ENCODE results near the gene LONRF3.

LONRF3 gene

GRCh38 chrX:118974088-118974907 is at the start of gene LONRF3:
Gene LONRF3, plus strand, starts transcription at chrX:118974618. Its CDS starts 163 bp downstream, at chrX:118974781.
- no peak for DNase-seq (ENCODE audit: low read depth)

- no peak for DNase-seq (ENCODE audit: low read depth)
Observed at GRCh38 chrX:118928151-118928550, 46.3 kb upstream of the LONRF3 start.

- DNase-seq (ENCODE audit: low read depth): no peak
Observed at GRCh38 chrX:118935352-118935751, 39.1 kb upstream of the LONRF3 start.

GRCh38 chrX:118941147-118941546 is 33.3 kb upstream of the LONRF3 start:
- DNase-seq (ENCODE audit: low read depth): no peak

DNA sequence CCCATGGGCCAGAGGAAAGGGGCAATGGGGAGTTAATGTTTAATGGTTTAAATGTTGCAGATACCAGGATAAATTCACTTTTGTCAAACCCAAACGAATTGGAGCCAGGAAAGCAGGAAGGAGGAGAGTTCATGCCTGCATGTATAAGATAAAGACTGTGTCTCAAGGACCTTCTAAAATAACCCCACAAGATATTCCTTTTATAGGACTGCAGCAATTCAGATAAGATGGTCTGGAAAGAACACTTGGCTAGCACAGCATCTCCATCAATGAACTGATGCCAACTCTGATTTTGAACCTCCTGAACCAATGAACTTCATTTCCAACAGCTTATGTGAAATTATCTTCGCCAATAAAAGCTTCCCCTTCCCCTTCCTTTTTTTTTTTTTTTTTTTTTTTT is 31.3 kb upstream of the LONRF3 start:
- no peak for DNase-seq (ENCODE audit: low read depth)

GRCh38 chrX:118945921-118946320 is 28.5 kb upstream of the LONRF3 start:
- no peak for DNase-seq (ENCODE audit: low read depth)

- no peak for DNase-seq (ENCODE audit: low read depth)
Observed at GRCh38 chrX:118948270-118948669, 26.1 kb upstream of the LONRF3 start.

GRCh38 chrX:118961866-118962560 is 12.4 kb upstream of the LONRF3 start:
- no peak for DNase-seq (ENCODE audit: low read depth)

- DNase-seq (ENCODE audit: low read depth): no peak
Observed at GRCh38 chrX:118963159-118963558, 11.3 kb upstream of the LONRF3 start.

DNA sequence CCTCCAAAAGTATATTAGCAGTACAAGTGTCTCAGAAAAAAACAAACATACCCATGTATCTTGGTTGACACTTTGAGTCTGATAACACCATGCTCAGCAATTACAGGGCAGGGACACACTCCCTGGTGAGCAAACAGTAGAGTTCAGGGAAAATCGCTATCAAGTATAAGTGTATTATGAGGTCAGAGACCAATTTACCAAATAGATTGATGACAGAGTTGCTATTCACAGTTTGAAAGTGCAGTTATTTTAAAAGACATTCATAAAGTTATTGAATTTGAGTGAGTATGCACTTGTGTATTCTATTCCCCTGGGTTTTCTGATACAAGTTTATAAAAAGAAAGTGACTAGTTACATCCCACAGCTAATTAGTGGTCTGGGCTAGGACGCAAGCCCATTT is 10.2 kb upstream of the LONRF3 start:
- DNase-seq (ENCODE audit: low read depth): no peak

GRCh38 chrX:118965395-118965794 is 9.0 kb upstream of the LONRF3 start:
- DNase-seq (ENCODE audit: low read depth): no peak

DNA sequence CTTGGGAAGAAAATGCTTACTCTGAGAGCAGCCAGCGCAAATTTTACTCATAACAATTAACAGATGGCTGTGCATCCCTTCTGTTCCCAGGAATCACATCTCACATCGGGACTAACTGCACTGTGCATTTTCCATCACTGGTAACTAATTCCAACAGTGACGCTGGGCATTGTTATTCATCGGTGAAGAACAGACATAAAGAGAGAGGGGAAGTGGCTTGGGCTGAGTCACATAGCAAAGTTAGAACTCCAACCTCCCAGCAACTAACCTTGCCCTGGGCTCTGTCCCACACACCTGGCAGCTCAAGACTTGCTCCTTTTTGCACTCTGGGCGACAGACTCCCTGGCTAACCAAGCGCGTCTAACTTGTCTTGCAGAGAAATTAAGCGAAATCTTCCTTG is 6.4 kb upstream of the LONRF3 start:
- DNase-seq (ENCODE audit: low read depth): no peak

- no peak for DNase-seq (ENCODE audit: low read depth)
Observed at GRCh38 chrX:118971552-118971951, 2.9 kb upstream of the LONRF3 start.

- DNase-seq (ENCODE audit: low read depth): no peak
Observed at GRCh38 chrX:118973389-118974087, 880 bp upstream of the LONRF3 start.

GRCh38 chrX:118974908-118975671 is 672 bp downstream of the LONRF3 start:
- no peak for DNase-seq (ENCODE audit: low read depth)

GRCh38 chrX:118975831-118976598 is 1.6 kb downstream of the LONRF3 start:
- no peak for DNase-seq (ENCODE audit: low read depth)

DNA sequence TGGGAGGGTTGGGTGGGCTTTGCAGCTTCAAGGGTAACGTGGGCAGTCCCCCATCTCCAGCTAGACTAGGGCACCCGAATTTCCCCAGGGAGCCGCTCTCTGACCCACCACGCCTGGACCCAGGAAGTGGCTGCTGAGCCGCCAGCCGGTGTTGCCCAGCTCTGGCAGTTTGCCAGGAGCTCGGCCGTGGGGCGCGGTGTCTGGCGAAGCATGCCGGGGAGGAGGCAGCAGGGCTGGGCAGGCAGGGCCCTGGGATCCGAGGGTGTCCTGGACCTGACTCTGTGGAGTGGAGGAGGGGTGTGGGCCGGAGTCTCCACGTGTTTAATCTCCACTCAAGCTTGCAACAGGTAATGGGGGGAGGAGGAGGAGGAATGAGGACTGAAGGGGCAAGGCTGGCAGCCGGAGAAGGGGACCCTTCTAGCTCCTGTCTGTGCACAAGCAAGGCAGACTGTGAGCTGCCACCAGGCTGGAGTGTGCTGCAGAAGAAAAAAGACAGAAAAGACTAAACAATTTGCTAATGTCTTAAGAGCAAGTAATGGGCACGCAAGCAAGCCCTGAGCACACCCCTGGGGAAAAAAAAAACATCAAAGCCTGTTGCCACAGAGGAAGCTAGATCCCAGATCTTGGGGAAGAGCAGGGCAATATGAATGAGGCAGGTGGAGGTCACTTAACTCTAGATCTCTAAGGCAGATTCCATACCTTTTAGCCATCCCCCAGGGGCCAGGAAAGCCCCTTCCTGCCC is 2.4 kb downstream of the LONRF3 start:
- no peak for DNase-seq (ENCODE audit: low read depth)

DNA sequence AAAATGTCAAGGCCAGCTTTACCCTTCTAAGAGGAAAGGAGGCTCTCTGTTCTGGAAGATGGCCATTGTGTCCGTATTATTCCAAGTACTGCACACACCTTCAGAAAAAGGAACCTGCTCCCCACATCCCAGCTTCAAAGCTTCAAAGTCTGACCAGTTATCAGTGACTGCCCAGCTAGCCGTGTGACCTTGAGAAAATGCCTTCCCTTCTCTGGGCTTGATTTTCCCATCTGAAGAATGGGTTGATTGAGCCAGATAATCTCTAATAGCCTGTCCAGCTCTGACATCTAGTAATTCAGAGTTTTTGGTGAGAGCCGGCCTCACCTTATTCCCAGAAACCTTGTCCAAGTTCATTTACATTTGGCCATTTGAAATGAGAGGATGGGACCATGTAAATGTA is 3.0 kb downstream of the LONRF3 start:
- no peak for DNase-seq (ENCODE audit: low read depth)

- DNase-seq (ENCODE audit: low read depth): no peak
Observed at GRCh38 chrX:118978451-118978850, 4.0 kb downstream of the LONRF3 start.

GRCh38 chrX:118980761-118981160 is 6.3 kb downstream of the LONRF3 start:
- DNase-seq (ENCODE audit: low read depth): no peak

GRCh38 chrX:118983513-118983912 is 9.1 kb downstream of the LONRF3 start:
- no peak for DNase-seq (ENCODE audit: low read depth)

Measured in GM04504 (cell line).